Islet of Langerhans (tissue), 1 donor: Measurements from ENCODE around the gene NAA16.
"Not testable (repeated sequence)": the region's sequence is repeated elsewhere in the genome, so short reads cannot be mapped to it uniquely, and the experiment has no call there.

Experiments used
- FAIRE-seq: peaks from one replicate; lab custom pipeline; 2011; peaks lifted over from hg19 to GRCh38; lab: Jason Lieb, UNC

Gene NAA16

DNA sequence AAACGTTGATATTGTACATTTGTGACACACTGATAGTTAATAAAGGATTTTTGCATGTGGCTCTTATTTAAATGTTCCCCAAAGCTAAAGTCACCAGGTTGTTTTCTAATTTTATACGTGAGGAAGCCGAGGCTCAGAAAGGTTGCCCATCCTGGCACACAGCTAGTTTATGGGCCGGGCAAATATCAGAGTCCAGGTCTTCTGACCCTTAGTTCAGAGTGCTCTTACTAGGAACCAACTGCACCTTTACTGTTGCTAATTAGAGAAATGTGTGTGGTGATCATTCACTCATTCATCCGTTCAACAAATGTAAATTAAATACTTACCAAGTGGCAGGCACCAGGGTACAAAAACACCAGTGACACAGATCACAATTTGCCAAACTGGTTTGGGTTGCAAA lies 100.0 kb downstream of the NAA16 start:
- no peak for FAIRE-seq

DNA sequence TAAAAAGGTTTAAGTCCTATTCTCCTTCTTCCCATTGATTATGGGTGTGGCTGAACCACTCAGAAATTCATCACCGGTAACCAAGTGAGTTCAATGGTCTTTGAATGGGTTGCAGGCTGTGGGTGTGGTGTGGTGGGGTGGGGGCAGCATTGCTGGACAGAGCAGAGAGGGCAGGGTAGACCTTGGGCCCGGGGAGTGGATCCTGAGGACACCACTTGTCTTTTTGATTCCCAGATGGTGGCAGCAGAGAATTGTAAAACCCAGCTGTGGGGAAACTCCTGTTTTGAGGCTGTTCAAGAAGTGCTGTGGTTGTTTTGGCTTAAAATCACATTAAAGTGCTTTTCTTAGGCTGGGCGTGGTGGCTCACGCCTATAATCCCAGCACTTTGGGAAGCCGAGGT lies 100.5 kb downstream of the NAA16 start:
- no peak for FAIRE-seq

DNA sequence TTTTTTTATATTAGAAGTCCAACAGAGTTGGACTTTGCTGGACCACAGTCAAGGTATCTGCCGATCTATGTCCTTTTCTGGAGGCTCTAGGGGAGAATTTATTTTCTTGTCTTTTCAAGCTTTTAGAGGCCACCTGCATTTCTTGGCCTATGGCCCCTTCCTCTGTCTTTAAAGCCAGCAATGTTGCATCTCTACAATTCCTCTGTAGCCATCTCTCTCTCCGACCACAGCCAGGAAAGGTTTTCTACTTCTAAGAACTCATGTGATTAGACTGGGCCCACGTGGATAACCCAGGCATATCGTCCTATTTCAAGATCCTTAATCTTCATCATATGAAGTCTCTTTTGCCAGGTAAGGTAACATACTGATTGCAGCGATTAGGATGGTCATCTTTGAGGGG lies 102.8 kb downstream of the NAA16 start:
- no peak for FAIRE-seq

DNA sequence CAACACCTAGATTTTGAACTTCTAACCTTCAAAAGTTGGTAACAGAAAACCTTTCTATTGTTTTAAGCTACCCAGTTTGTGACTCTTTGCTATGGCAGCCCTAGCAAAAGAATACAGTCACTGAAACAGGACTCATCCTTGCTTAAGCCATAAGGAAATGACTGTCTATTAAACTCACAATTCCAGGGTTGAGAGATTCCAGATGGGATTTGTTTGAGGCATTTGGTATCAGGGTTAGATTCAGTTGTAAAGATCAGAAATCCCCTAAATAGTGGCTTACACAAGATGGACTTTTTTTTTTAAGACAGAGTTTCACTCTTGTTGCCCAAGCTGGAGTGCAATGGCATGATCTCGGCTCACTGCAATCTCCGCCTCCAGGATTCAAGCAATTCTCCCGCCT lies 105.2 kb downstream of the NAA16 start:
- FAIRE-seq = no peak

DNA sequence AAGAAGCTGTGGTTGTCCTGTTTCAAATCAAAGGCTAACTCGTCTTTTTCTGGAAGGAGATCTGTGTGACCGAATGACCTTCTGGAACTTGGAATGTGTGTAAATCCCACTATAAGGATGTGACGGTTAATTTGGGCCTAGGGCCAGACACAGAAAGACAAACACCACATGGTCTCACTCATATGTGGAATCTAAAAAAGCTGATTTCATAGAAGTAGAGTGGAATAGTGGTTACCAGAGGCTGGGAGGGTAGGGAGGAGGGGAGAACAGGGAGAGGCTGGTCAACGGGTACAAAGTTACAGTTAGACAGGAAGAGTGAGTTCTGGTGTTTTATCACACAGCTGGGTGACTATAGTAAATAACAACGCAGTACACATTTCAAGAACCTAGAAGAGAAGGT lies 107.0 kb downstream of the NAA16 start:
- no peak for FAIRE-seq

DNA sequence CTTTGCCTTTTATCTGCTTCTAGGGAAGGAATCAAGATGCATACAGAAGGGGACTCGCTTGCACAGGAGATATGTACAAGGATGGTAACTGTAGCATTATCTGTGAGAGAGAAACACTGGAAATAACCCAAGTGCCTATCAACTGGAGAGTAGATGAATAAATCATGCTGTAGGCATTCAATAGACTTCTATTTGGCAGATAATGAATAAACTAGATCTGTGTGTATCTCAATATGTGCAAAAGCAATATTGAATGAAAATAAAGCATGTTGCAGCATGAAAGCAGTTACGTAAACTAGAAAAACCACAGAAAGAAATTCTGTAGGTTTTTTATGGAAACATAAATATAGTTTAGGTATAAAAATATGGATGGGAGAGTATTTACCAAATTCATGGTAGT lies 107.7 kb downstream of the NAA16 start:
- no peak for FAIRE-seq

DNA sequence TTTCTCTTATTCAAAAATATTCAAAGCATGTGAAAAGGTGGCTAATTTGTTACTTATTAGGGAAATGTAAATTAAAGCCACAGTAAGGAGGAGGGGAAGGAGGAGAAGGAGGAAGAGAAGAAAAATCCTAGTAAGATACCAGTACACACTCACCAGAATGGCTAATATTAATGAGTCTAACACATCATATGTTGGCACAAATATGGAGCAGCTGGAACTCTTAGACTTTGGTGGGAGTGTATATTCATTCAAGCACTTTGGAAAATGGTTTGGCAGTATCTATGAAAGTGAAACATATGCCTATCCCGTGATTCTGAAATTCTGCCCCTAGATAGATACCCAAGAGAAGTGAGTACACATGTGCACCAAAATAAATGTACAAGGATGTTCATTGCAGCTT lies 108.1 kb downstream of the NAA16 start:
- FAIRE-seq = no peak

DNA sequence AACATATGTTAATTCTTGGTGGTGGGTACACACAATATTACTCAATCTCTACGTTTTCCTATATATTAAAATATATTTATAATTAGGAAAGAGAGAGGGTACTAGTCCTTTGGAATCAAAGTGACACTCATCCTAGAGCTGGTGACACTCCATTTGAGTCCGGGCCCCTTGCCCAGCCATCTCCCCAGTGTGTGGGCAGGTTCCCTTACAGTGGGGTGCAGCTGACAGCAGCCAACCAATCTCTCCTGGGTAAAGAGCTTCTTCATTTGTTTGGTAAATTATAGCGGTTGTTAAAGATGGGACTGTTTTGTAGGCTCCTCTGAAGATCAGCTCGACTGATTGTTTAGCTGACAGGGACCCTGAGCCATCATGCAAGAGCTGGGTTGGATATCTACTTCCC lies 109.1 kb downstream of the NAA16 start:
- no peak for FAIRE-seq

DNA sequence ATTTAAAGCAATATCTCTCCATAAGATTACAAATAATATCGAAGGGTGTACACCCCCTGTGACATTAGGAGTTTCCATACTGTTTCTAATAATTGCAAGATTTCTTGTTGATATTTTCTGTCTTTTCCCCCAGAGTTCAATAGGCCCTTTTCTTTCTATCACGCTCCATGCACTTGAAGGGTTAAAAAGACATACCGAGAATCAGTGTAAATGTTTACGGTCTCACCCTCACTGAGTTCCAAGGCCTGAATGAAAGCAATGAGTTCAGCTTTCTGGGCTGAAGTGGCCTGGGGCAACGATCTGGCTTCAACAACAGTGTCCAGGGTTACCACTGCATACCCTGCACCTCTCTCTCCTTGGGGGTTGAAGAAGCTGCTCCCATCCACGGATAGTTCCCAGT lies 110.3 kb downstream of the NAA16 start:
- not testable (repeated sequence) for FAIRE-seq

DNA sequence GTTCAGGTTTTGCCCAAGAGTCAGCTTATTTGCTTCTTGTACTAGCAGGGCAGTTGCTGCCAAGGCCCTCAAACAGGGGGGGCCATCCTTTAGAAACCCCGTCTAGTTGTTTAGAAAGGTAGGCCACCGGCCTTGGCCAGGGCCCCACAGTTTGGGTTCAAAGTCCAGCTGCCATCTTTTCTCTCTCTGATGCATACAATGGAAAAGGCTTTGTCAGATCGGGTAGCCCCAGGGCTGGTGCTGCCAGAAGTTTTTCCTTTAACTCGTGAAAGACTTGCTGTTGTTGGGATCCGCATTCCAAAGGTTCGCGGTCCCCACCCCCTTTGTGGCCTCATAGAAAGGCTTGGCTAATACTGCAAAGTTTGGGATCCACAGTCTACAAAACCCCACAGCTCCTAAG lies 110.9 kb downstream of the NAA16 start:
- not testable (repeated sequence) for FAIRE-seq

DNA sequence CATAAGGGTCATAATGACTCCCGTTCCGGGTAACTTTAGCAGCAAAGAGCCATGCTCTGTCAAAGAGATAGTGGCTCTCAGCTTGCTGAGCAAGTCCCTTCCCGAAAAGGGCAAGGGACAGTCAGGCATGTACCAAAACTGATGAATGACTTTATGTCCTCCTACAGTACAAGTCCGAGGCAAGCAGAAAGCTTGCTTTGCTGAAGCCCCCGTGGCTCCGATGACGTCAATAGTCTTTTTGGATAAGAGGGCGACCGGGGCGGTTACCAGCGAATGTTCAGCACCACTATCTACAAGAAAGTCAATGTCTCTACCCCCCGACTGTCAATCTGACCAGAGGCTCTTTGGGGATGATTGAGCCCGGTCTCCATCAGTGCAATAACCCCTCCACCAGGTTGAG lies 112.2 kb downstream of the NAA16 start:
- FAIRE-seq = not testable (repeated sequence)

DNA sequence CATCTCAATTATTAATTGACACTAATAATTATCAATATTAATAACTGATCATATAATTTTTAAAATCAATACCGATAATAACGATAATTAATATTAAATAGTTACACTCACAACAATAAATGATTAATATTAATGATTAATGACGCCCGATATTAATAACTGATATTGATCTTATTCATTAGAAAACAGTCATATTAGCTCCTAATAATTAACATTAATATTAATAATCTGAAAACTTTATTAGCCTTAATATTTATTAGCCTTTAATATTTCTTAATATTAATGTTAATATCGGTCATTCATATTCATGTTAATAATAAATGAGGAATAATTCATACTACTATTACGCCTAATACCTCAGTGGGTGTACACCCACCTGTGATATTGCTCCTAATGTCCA lies 113.6 kb downstream of the NAA16 start:
- not testable (repeated sequence) for FAIRE-seq

DNA sequence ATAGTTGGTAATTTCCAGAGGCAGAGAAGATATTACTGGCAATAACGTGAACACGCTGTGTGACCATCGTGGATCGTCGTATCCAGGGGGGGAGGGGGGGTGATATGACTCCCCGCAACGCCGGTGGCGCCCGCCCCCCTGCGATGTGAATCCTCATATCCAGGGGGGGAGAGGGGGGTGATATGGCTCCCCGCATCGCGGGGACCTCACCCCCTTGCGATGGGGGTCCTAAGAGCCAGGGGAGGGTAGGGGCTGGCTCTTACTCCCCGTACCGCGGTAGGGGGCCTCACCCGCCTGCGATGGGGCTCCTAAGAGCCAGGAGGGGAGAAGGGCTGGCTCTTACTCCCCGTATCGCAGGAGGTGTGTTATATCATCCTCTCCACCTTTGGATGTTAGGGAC lies 115.0 kb downstream of the NAA16 start:
- FAIRE-seq = no peak
